Measurements from ENCODE around the gene CXCL10.

Gene CXCL10

GRCh38 chr4:76011018-76011670, 12.2 kb downstream of the CXCL10 start:
- H3K4me3 ChIP-seq (ENCODE audit: low read length): no peak overlapping the region
- TF ChIP-seq CTCF (conservative IDR thresholded peaks at IDR 0.05; ENCODE audit: low read depth, low read length): no peak
- DNase-seq (ENCODE audit: low read depth): no peak

DNA sequence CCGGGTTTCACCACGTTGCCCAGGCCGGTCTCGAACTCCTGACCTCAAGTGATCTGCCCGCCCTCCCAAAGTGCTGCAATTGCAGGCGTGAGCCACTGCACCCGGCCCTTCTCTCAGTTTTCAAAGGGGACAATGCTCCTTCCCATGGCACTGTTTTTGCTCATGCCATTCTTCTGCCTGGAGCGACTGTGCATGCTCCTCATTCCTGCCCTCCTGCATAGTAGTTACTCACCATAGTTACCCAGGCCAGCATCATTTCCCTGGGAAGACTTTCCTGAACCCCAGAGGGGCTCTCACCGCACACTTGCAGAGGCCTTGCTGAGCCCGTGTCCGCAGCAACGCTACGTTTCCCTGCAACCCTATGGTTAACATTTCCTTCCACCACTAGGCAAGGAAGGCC, 12.7 kb downstream of the CXCL10 start:
- H3K4me3 ChIP-seq (ENCODE audit: low read length): no peak overlapping the region
- TF ChIP-seq CTCF (conservative IDR thresholded peaks at IDR 0.05; ENCODE audit: low read depth, low read length): no peak
- DNase-seq (ENCODE audit: low read depth): no peak

DNA sequence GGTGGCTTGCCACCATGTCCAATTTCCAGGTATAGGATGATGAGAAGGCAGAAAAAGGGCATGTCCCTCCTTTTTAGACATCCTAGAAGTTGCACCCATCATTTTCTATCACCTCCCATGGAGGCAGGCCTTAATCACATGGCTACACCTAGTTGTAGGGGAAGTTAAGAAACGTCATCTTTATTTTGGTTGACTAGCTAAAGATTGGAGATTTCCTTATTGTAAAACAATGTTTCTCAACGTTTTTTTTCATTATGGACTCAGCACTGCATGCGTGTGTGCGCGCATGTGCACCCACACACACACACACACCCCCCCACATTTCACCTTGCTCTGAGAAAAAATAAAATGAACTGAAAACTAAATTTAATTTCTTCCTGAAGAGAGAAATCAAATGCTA, 14.0 kb downstream of the CXCL10 start:
- DNase-seq (ENCODE audit: low read depth): no peak
- H3K4me3 ChIP-seq (ENCODE audit: low read length): no peak overlapping the region
- TF ChIP-seq CTCF (conservative IDR thresholded peaks at IDR 0.05; ENCODE audit: low read depth, low read length): no peak

DNA sequence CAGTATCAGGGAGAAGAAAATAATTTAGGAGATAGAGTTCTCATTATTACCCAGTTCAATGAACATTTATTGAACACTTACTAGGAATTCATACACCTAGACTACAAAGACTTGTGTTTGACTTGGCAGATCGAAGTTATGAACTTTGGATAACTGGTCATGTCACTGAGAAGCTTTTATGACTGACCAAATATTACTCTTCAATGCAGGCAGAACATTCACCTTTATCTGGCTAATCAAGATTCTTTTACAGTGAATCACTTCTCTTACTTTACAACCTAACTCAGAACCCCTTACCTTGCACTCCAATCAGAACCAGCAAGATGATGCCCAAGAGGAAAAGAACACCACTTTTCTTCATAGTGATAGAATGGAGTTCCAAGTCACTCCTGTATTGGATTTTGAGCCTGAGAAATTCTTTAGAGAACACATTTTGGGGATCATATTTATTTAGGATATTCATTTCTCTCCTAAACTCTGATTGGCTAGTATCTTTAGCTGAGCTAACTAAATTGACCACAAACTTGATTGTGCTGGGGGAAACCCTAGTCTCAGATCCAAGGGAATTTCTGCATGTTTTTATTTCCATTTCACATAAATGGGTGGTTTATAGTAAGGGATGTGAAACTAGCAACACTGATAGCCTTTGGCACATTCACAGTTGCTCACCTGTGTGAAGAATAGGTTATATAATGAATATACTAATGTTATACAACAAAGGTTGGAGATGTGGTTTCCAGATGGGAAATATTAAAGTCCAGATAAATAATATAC, 16.0 kb downstream of the CXCL10 start, which contains the start of gene CXCL9:
Gene CXCL9, minus strand, starts transcription at position 421 of the 774 bp plus-strand sequence. Its CDS starts 60 bp downstream, at position 361.
- no peak for DNase-seq (ENCODE audit: low read depth)
- H3K4me3 ChIP-seq (ENCODE audit: low read length): no peak within 1 kb of the TSS
- no peak for TF ChIP-seq CTCF (conservative IDR thresholded peaks at IDR 0.05; ENCODE audit: low read depth, low read length)

DNA sequence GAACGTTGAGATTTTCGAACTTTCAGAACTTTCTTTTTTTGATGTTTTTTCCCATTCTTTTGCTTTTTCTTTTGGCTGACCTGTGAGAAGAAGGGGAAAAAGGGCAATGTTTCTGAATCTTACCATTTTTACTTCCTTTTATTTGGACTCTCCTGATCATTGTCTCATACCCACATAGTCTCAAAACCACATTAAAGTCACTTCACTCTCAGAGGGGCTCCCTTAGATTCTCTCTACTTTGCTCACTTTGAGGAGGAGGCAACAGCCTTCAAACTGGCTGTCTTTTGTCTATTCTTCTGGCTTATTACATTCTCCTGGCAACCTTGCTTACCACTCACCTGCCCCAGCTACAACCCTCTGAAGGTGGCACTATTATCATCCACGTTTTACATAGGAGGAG, 19.7 kb downstream of the CXCL10 start:
- TF ChIP-seq CTCF (conservative IDR thresholded peaks at IDR 0.05; ENCODE audit: low read depth, low read length): no peak
- DNase-seq (ENCODE audit: low read depth): no peak
- H3K4me3 ChIP-seq (ENCODE audit: low read length): no peak overlapping the region

DNA sequence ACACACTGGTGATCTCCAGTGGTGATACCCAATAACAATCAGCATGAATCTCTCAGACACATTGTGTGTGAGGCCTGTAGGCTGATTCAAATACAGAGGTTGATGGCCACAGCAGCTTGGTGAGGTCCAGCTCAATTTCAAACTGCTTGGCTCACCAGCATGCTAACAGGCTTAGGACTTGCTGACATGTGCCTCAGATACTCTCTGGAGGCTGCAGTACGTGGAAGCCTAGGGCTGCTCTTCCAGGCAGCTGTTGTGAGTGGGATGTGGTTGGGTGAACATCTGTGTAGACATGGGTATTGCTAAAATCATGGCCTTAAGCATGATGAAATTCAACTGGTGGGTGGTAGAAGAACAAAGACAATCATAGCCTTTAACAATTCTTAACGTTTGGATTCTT, 20.3 kb downstream of the CXCL10 start:
- H3K4me3 ChIP-seq (ENCODE audit: low read length): no peak overlapping the region
- DNase-seq (ENCODE audit: low read depth): no peak
- no peak for TF ChIP-seq CTCF (conservative IDR thresholded peaks at IDR 0.05; ENCODE audit: low read depth, low read length)

- no peak for TF ChIP-seq CTCF (conservative IDR thresholded peaks at IDR 0.05; ENCODE audit: low read depth, low read length)
- H3K4me3 ChIP-seq (ENCODE audit: low read length): no peak overlapping the region
- DNase-seq (ENCODE audit: low read depth): no peak
Observed at GRCh38 chr4:76002176-76002575, 21.1 kb downstream of the CXCL10 start.
